Muscle of back (tissue), 13 donors: ENCODE results near the gene LBX2. TPM values are rescaled to one million over a fixed set of nuclear protein-coding genes. Genes with fewer than 3 reads are reported as not detected.

ENCODE experiments used
- DNase-seq, 3 donors: peaks; one replicate each; pipeline versions ENCODE4 v3.0.0 to v3.0.0-alpha.2; 2013
- long read RNA-seq, 9 donors: transcript quantifications; one replicate each; lab custom pipeline, GENCODE V29; 2026
- polyA plus RNA-seq, 10 donors: library from polyadenylated mRNA; unstranded; fragments of 120-200 nt; gene quantifications; one replicate each; pipeline ENCODE4 v1.2.1, GENCODE V29; 2013; ENCODE audit not compliant: insufficient read length in 10 of 10

The LBX2 gene
- polyA plus RNA-seq = 1 to 10 TPM in 5 of 10 donors, under 1 TPM in 5; 0.52 to 1.6 (median 0.94) TPM
- long read RNA-seq, donor 1 = 0 reads
- long read RNA-seq, donor 2, partial matches to known transcripts = 0 of 1 reads
- long read RNA-seq, donor 2, other reads (novel, unspliced or antisense) = 0 of 1 reads
- long read RNA-seq, donor 3 = 0 reads
- long read RNA-seq, donor 4 = 0 reads
- long read RNA-seq, donor 5, partial matches to known transcripts = 0 of 2 reads
- long read RNA-seq, donor 5, other reads (novel, unspliced or antisense) = 0 of 2 reads
- long read RNA-seq, donor 6 = 0 reads
- long read RNA-seq, donor 7, partial matches to known transcripts = 0 of 1 reads
- long read RNA-seq, donor 7, other reads (novel, unspliced or antisense) = 0 of 1 reads
- long read RNA-seq, donor 8 = 0 reads
- long read RNA-seq, donor 9 = 0 reads

DNA sequence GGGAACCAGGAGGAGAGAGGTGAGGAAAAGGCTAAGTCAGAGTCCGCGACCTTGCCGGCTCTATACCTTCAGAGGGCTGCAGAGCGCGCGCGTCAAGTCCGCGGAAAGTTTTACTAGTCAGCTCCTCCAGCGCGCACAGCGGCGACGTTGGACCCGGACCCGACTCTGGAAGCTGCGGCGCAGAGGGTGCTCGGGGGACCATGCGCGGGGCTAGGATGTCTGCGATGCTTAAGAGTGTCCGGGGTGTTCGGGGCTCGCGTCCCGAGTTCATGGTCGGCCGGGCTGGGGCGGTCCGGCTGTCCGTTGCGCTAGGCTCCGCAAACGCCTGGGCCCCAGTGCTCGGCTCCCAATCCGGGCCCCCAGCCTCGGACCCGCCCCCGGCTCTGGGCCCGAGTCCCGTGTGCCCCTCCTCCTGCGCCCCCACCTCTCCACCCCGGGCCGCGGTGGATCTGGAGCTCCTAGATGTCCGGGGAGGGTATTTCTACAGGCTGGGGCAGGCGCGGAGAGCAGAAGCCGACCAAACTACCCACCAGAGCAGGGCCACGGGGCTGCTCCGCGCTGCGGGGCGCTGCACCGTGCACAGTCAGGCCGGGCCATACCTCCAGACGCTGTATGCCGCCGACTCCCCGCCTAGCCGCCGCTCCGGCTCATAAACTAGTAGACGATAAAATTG, at the start of gene LBX2:
LBX2 (minus strand) TSS at position 337 of the 673 bp plus-strand sequence; CDS start at position 271, 66 bp downstream.
- DNase-seq = peak in 1 of 3 donors; percentile 86

- peak in 1 of 3 donors; percentile 85 for DNase-seq
These were observed 49.0 kb upstream of the LBX2 start for GRCh38 chr2:74548285-74548899.

GRCh38 chr2:74546004-74546403, 46.6 kb upstream of the LBX2 start:
- no peak for DNase-seq

DNA sequence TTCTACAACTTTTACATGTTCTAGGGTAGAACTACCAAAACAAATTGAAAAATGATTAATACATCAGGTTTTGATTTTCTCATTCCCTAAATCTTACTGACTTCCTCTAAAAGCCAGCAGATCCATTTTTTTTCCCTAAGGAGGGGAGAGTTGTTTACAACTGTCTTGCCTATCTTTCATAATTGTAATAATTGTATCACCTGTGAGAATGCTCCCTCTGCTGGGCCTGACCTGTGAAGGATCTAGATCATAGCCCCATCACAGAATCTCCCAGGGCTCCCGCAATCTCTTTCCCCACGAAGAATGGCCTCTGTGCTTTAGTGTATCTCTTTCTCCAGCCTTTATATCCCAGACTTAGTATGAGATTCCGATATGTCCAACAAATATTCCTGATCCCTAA, 45.2 kb upstream of the LBX2 start:
- DNase-seq = no peak

- no peak for DNase-seq
These were observed 43.6 kb upstream of the LBX2 start for GRCh38 chr2:74542978-74543377.

DNA sequence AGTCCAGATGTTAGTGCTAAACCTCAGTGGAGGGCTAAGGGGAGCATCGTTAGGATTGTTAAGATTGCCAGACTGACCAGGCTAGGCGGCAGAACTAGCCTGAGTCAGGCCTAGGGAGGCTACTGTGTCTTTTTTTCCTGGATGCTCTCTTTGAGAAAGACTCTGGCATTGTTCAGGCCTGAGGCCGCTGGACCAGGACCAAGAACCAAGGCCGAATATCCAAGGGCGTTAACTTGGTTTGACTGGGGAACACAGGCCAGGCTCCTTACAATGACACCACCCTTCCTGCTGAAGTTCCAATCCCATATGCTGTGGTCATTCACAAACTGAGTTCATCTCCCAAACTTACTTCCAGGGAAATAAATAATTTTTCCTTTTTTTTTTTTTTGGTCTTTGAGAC, 40.9 kb upstream of the LBX2 start:
- DNase-seq = no peak

GRCh38 chr2:74538881-74539339, 39.5 kb upstream of the LBX2 start:
- DNase-seq = no peak

- no peak for DNase-seq
These were observed 37.7 kb upstream of the LBX2 start for GRCh38 chr2:74537140-74537539.

GRCh38 chr2:74536166-74536950, 37.0 kb upstream of the LBX2 start:
- no peak for DNase-seq

- no peak for DNase-seq
These were observed 36.1 kb upstream of the LBX2 start for GRCh38 chr2:74535440-74535965.

GRCh38 chr2:74534411-74534810, 35.0 kb upstream of the LBX2 start:
- no peak for DNase-seq

DNA sequence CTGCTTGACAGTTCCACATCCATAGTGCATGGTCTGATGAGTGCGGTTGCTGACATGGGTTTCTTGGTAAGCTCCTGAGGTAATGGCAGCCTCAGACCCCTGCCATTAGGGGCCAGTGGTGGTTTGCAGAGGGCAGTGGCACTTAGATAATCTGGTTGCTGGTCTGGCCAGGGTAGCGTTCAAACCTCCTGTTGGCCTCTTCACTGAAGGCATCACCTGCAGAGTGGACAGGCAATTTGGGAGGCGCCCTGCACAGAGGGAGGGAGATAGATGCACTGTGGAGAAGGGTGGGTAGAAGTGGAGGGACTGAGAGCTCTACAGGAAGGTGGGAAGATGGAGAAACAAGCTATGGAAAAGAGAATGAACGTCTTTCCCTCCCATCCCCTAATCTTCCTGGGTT, 34.1 kb upstream of the LBX2 start:
- DNase-seq = no peak

DNA sequence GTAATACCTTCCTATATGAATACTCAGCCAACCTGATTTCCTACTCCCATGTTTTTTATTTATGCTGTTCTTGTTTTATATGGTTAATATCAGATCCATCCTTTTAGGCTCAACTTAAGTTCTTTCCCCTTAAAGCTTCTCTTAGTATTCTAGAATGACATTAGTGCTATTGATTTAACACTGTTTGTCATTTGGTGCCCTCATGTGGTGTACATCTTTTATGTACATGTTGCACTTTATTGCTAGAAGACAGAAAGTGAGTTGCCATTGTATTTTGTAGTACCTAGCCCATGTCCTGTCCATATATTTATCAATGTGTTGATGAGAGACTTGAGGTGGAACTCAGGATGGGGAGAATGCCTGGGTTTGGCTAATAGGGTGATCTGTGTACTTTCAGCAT, 32.8 kb upstream of the LBX2 start:
- peak in 1 of 3 donors; percentile 60 for DNase-seq

DNA sequence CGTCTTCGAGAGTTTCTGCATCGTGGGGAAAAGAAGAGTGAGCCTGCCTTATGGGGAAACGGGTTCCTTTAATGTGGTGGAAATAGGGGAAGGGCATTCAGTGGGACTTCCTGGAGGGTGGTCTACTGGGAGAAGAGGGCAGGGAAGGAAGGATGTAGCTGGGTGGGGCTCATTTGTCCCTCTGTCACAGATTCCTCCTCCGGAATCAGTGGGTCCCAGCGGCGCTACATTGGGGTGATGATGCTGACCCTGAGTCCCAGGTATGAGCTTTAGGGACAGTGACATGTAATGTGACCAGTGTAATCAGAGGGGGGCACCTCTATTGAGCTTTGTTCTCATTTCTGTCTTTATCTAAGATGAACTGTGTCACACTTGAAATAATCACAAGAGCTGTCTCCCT, 32.3 kb upstream of the LBX2 start:
- DNase-seq = no peak

- DNase-seq = peak in 1 of 3 donors; percentile 80
These were observed 31.1 kb upstream of the LBX2 start for GRCh38 chr2:74530239-74531187.

DNA sequence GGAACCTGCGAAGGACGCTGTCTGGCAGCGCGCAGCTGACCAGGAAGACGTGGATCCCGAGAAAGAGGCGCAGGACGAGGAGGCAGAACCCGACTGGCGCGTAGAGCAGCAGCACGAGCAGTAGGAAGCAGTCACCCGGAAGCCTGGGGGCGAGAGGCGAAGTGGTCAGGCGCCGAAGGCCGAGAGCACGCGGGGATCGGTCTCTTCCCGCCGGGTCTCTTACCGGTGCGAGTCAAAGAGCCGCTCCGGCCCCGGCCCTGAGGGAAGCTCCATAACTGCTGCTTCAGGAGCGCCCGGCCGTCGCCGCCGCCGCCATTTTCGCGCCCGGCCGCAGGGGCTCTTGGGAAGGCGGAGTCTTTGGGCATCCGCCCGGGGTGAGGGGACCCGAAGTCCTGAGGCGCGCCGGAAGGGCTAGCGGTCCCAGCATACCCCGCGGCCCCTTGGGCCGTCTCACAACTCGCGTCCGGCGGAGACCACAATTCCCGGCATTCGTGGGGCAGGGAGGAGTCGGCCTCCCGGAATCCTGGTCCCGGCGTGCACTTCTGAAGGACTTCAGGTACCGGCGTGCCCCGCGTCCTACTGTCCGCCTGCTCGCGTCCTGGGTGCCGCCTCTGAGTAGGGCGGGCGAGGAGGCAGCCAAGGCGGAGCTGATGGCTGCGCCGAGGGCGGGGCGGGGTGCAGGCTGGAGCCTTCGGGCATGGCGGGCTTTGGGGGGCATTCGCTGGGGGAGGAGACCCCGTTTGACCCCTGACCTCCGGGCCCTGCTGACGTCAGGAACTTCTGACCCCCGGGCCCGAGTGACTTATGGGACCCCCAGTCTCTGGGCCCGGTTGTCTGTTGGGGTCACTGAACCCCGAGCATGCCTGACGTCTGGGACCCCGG, 30.2 kb upstream of the LBX2 start, which contains the start of the genes AUP1 and HTRA2:
AUP1 (minus strand) TSS at position 350 of the 882 bp plus-strand sequence; CDS start at position 273, 77 bp downstream.
HTRA2 (plus strand) TSS at position 577 of the 882 bp plus-strand sequence; CDS start at position 651, 74 bp downstream.
- DNase-seq = peak; percentile 99

- DNase-seq = no peak
These were observed 29.4 kb upstream of the LBX2 start for GRCh38 chr2:74528600-74529356.

- DNase-seq = no peak
These were observed 28.3 kb upstream of the LBX2 start for GRCh38 chr2:74527741-74528140.
